ENCODE data around the gene XRCC3.
A peak's percentile ranks its signal among the peaks of the same experiment; 100 is the strongest.

The XRCC3 gene

DNA sequence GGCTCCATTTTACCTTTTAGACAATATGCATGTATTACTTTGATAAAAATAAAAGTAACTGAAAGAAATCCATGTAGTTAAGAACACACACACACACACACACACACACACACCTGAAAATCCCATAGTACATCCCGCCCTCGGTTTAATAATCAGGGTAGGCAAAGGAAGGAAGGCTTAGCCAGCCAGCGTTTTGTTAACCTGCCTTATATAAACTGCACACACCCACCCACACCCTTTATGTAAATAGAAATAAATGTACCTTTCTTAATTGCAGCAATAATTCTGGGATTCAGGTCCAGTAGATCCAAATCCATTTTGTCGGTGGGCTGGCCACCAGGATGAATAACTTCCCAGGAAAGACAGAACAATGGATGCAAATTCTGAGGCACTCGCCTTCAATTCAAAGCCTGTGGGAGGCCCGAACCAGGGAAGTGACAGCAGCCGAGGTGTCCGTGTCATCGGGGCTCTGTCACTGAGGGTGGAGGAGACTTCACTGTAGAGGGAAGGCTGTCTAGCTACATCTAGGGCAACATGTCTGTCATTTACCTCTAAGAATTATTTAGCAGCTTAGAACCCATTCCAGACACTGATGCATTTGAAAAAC is 4.4 kb downstream of the XRCC3 start:
- DNase-seq: no peak
- intact Hi-C loops (cut with DNase I): loop anchor here (10.0 kb wide), 1 partner anchor 136 kb away; no protein-coding TSS in a partner anchor

DNA sequence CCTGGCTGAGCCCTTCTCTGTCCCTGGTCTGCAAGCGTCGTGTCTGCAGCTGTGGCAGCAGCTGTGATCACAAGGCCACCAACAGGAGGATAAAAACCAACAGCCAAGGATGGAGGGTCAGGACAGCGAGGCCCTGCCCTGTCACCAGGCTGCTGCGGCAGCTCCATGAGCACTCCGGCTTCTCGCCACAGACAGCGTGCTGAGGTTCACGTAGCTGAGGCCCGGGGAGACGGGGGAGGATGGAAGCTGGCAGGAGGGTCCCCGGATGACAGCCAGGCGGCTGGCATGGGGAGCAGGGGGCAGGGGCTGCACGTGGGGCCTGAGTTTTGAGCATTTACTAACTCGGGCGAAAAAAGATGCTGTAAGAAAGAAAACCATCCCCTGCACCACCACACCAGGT is 5.4 kb downstream of the XRCC3 start:
- intact Hi-C loops (cut with DNase I): loop anchor here (10.0 kb wide), 1 partner anchor 135 kb away; no protein-coding TSS in a partner anchor
- DNase-seq: peak in 2 of 10 donors; percentile 71 to 83

DNA sequence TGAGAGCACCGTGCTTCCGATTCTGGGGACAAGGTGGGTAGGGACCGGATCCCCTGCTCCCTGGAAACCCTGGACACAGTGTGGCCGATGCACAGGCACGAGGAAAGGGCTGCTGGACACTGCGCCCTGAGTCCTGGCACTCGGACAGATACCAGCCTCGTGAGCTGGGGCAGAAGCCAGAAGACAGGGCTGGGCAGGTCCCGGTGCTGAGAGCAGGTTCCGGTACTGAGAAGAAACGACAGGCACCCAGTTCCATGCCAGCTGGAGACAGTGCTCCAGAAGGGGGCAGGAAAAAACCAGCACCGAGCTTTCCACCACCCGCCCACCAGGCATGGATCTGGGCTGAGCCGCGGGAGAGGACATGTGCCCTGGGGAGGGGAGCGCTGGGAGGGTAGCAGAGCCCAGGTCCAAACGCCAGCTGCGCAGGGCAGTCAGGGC is 6.5 kb downstream of the XRCC3 start:
- intact Hi-C loops (cut with DNase I): no loop called here
- DNase-seq: peak in 9 of 10 donors; percentile 53 to 95 (median 71)

DNA sequence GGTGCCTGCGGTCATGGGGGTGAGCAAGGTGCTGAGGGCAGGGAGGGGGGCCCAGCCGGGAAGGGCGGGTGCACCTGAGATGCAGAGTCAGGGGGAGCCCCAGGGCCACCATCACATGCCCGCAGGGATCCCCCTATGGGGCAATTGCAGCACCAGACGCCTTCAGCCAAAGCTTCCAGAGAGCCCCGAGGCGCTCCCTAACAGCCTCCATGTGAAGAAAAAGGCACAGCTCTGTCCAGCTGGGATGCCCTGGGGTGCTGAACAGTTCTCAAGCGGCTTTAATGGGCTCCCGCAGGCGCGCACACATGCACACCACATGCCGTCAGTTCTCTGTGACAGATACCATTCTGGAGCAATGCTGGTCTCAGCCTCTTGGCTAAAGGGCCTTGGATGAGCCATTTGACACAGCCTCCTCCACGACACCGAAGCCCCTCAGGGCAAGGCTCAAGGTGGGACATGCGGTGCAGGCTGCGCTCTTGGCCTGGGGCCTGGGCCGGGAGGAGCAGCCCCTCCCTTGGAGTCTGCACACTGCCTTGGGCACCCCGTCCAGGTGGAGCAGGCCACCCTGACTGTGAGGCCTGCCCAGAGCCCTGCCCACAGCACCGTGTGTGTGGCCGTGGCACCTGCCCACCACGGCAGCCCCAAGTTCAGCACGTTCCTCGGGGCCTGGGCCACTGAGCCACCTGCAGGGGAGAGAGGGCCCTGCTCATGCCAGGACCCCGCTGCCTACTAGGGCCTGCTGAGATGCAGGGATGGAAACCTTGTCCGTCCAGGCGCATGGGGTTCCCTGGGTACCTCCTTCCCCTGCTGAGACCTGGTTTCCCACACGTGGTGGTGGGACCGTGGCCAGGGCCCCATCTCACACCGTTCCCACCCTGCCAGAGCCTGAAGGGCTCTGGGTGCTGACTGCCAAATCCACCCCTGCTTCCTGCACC is 7.7 kb downstream of the XRCC3 start:
- peak in 1 of 10 donors; percentile 67 for DNase-seq
- intact Hi-C loops (cut with DNase I): no loop called here

DNA sequence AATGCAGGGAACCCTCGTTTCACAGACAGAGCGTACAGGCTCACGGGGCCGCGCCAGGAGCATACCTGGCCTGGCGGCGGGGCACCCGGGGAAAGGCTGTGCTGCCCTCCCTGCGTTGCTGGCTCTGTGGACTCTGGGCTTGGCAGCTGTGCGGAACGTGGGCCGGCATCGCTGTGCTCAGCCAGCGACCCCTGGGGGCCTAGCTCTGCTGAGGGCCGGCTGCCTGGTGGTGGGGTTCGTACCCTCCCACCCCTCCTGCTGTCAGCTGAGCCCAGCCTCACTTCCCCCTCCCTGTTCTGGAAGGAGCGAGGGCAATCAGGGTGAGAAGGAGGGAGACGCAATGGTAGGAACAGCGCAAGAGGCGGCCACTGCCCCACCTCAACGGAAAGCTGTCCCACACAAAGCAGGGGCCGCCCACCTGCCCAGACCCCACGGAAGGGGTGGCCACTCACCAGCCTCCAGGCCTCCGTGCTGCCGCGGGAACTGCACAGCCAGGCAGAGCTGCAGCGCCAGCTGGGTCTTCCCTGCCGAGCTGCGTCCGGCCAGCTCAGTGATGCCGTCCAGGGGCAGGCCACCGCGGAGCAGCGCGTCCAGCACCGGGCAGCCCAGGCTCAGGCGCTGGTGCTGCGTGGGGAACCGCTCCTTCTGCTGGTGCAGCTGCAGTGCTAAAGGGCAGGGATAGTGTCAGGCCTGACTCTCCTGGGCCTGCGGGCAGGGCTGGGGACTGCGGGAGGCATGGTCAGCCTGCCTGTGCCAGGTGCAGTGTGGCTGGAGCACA is 8.5 kb downstream of the XRCC3 start:
- DNase-seq: no peak
- intact Hi-C loops (cut with DNase I): no loop called here

DNA sequence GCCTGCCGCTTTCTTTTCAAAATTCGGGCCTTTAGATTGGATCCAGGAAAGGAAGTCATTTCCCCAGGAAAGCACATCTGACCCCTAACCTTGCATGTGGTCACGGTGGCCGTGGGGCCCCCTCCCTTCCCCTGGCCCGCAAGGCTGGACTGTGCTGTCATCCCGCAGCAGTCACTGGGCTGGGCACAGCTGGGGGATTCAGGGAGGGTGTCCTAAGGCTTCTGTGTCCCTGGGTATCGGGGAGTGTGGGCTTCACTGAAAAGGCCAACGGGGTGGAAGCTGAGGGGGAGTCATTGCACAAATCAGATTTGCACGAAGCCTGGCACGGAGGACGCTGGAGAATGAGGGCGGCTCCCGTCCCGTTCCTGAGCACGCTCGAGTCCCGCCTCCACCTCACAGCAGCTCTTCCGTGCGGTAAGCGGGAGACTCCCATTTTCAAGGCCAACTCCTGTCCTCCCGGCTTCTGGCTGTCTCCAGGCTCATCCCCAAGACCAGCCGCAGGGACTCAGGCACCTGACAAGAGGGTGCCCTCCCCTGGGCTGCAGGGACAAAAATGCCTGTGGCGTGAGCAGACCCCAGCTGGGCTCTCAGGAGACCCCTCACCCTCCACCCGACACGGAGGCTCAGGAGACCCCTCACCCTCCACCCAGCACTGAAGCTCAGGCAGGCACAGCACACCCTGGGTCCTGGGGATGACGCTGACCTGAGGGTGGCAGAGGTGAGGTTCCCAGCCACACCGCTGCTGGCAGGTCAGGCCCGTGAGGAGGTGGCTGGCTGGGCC is 9.6 kb downstream of the XRCC3 start:
- peak in 1 of 10 donors; percentile 71 for DNase-seq
- intact Hi-C loops (cut with DNase I): no loop called here

DNA sequence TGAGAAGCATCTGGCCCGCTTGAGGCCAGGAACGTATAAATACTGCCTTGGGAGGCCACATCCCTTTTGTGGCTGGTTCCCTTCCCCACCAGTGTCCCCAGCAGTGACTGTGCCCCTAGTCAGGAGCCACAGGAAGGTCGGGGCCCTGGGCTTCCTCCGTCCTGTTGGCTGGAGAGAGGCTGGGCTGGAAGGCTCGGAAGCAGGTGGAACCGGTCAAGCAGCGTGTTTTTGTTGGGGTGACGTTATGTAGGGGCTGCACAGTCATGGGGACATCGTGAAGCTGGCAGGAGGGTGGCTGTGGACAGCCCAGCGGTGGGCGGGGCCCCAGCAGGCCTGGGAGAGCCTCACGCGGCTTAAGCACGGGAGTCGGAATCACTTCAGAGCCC is 10.1 kb downstream of the XRCC3 start:
- DNase-seq: peak in 1 of 10 donors; percentile 73
- intact Hi-C loops (cut with DNase I): no loop called here

DNA sequence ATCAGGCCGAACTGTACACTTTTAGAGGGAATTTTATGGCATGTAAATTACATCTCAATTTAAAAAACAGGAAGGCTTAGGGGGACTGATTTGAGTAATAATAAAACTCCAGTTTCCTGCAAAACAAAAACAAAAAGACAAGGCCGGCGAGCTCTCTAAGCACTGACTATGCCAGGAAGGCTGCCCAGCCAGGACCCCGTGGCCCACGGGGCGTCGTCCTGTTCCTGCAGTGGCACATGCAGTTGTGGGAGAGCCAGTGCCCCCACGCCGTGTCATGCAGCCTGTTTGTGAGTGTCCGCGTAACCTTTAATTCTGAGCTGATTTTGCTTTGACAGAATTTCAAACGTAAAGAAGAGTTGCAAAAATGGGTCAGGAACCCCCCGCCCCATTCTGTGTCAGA is 10.5 kb downstream of the XRCC3 start:
- intact Hi-C loops (cut with DNase I): no loop called here
- DNase-seq: no peak

DNA sequence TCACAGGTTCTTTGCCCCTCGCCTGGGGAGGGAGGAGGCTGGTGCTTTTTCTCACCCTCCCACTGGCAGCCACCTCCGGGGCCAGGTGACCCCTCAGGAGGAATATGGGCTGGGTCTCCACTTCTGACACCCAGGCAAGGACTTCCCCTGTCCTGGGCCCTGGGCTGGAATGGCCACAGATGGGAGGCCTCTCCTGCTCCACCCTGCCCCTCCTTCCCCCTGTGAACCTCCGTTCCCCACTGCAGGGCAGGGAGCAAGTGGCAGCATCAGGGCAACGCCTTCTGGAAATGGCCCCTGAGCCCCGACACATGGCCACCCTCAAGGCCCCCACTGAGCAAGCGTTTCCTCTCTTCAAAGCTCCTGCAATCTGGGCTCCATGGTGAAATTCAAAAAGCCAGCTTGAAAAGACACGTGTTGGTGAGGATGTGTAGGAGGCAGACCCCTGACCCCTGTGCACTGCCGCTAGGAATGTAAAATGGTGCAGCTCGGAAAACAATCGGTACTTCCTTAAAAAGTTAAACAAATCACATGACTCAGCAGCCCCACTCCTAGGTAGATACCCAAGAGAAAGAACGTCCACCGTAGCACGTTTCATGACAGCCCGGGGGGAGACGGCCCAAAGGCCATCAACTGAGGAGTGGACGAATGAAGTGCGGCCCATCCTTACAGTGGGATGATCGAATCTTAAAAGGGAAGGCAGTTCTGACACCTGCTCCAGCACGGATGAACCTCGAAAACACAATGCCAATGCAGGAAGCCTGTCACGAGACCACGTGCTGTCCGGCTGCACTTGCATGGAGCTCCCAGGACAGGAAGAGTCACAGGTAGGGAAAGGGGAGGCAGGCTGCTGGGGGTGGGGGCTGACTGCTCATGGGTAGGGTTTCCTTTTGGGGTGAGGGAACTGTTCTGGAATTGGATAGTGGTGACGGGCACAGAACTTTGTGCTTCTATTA is 11.5 kb downstream of the XRCC3 start:
- intact Hi-C loops (cut with DNase I): no loop called here
- DNase-seq: peak in 1 of 10 donors; percentile 40

DNA sequence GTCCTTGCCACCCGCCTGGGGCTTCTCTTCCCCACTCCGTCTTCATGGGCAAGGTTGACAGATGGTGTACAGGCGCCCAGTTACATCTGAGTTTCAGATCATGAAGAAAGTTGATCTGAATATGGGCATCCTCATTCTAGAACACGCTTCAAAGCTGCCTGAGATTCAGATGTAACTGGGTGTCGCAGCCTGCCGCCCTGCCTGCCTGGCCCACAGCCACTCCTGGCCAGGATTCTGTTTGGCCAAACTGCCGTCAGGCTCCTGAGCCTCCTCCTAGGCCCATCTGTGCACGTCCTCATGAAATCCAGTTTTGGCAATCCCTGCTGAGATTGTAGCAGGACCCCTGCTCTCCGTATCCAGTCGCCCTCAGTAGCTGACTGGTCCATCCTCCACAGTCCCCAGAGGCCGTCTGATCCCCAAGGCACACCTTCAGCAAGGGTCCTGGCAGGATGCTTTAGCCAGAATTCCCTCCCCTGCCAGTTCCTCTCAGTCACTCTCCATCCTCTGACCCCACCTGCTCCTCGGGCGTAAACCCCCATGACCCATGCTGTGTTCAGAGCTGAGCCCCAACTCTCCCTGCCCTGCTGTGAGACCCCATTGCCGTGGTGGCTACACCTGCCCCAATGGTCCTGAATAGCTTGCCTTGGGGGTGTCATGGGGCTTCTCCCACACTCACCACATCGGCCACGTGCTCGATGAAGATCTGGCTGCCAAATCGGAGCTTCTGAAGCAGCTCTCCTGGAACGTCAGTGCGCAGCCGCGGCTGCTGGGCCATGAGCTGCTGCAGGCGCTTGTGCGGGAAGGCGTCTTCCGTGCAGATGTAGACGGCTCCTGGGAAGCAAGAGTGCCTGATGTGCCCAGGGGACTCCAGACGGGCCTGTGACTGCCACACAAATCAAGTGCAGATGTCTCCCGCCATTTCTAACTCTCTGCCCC is 12.5 kb downstream of the XRCC3 start:
- intact Hi-C loops (cut with DNase I): no loop called here
- peak in 5 of 10 donors; percentile 49 to 93 (median 88) for DNase-seq

DNA sequence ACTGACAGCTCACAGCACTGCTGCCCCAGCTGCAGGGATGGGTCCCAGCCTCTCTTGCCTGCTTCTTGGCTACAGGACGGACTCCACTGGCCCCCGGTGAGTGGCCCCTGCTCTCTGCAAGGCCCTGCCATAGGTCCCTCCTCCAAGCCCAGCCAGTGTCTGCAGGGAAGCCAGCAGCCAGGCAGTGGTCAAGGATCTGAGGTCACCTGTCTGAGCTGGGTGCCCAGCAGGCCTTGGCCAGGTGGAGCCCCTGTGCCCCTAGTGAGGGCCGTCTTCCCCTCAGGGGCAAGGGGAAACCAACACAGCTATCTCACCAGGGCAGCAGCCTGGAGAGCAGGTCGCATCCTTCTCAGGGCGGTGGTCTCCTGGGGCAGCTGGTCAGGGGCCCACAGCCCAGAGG is 13.2 kb downstream of the XRCC3 start:
- peak in 2 of 10 donors; percentile 76 to 80 for DNase-seq
- intact Hi-C loops (cut with DNase I): no loop called here

DNA sequence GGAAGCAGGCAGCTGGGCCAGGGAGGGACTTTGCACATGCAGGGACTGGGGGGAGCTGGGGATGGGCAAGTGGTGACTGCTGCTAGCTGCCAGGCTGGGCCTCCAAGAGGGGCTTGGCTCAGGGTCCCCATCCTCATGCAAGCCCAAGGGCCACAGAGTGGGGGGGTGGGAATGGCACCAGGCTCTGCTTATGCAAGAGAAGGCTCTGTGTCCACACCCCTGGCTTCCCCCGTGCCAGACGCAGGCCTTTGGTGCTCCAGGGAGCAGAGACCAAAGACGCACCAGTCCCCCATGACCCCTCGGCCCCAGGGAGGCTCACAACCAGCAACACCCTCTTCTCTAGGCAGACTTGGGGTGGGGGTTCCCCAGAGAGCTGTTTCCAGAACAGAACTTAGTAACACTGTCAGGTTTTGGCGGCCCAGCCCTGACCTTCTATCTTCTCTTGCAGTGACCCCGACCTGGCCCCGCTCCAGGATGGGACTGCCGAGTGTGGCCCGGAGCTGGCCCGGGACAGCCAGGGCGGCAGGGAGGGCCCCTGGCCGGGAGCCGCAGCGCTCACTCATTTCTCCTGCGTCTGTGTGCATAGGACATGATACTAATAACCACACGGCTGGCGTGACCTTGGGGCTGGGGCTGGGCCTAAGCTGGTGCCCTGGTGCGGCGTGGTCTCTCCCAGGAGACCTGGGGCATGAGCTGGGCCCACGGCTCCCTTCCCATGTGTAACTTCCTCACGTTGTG is 14.3 kb downstream of the XRCC3 start:
- DNase-seq: peak in 4 of 10 donors; percentile 26 to 87 (median 68)
- intact Hi-C loops (cut with DNase I): no loop called here

DNA sequence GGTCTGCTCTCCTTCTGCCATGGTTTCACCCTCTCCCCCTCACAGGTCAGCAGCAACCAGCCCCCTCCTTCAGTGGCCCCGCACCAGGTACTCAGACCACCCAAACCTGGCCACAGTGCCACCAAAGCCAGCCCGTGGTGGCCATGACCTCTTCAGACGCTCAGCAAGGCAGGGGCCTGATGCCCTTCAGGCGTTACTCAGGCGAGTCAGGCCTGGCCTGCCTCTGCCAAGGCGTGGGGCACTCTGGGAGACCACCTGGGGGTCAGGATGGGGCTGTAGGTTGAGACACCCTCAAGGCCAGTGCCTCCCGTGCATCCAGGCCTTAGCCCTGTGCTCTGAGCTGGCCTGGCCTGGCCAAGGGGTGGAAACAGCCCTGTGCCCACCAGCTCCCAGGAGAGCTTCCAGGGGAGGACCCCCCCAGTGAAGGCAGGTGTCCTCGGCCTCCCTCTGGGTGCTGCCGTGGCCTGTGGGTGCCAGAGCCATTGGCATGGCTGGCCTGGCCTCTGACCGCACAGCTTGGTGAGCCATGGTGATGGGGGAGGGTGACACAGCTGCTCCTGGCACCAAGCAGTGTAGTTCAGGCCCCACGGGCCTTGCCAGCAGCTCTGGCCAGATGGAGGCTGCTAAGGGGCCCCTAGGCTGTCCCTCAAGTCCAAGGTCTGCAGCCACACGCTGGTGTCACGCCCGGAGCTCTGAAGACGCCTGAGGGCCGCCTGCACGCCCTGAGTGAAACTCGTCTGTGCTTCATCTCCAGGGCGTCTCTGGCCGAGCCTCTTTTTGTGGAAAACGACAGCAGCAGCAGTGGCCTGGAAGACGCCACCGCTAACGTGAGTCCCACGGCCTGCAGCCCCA is 15.1 kb downstream of the XRCC3 start:
- peak; percentile 61 to 97 (median 70) for DNase-seq
- intact Hi-C loops (cut with DNase I): no loop called here

DNA sequence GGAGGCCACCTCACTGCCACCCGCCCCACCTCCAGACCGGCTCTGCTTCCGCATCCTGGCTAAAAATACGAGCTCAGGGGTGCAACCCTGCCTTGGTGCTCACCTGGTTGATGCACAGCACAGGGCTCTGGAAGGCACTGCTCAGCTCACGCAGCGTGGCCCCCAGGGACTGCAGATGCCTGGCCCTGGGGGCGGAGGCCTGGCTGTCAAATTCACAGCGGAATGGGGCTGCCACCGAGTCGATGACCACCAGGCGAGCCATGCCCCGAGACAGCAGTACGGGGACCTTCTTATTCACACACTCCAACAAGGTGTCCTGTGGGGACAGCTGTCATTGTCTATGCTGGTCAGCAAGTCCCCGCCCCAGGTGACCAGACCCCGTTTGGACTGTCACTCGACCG is 16.0 kb downstream of the XRCC3 start:
- DNase-seq: peak in 4 of 10 donors; percentile 16 to 83 (median 60)
- intact Hi-C loops (cut with DNase I): no loop called here

DNA sequence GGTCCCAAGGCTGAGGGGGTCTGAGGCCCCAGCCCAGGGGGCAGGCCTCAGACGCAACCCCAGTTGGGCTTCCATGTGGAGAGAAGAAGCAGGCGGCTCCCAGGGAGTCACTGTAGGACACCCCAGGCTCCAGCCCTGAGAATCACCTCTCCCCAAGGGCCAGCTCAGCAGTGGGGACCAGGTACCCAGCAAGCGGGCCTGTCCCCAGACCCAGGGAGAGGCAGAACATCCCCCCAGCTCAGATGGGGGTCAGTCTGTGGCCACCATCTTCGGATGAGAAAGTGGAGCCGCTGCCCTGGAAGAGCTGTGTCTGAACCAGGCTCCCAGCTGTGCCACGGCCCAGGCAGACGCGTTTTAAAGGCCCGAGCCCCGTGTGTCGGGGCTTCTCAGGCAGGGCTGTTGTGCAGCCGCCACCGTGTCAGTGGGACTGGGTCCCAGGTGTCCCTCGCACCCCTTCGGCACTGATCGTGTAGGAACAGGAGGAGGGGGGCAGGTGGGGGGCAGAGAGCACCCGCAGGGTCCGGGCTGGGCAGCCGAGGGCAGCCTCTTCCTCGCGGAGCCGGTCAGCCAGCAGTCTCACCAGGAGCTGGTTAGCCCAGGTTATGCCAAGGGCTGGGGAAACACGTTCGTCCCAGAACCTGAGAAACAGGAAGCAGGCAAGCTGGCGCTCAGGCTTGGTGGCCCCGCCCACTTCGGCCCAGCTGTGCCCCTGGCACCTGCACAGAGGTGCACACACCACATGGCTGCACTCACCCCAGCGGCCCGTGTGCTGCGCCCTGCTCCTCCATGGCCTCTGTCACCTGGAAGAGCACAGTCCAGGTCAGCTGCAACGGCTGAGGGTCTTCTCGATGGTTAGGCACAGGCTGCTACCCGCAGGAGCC is 16.6 kb downstream of the XRCC3 start:
- intact Hi-C loops (cut with DNase I): no loop called here
- DNase-seq: peak in 4 of 10 donors; percentile 17 to 83 (median 66)

Data from posterior cingulate gyrus (tissue), 11 donors.